GM04503 (cell line): Measurements from ENCODE around the gene ZNF576.
"Not testable (repeated sequence)": the region's sequence is repeated elsewhere in the genome, so short reads cannot be mapped to it uniquely, and the experiment has no call there.

ENCODE experiments used
- DNase-seq: peaks from one replicate; pipeline ENCODE4 v3.0.0-alpha.2; 2012; ENCODE audit warnings: low read depth

The ZNF576 gene

DNA sequence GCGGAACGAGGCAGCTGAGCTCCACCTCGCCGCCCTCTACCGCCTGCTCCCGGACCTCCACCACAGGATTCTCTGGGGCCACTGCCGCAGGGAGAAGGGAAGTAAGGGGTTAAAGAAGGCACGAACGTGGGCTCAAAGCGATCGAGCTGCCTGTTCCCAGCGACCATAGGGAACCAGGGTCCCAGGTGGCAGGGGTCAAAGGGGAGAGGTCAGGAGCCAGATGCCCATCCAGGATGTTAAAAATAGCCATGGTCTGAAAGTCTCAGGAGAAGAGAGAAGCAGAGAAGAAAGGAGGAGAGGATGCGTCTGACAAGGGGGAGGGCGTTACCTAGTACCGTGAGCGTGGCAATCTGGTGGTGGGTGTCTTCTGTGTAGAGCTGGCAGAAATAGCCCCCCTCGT, 30.4 kb downstream of the ZNF576 start:
- no peak for DNase-seq

DNA sequence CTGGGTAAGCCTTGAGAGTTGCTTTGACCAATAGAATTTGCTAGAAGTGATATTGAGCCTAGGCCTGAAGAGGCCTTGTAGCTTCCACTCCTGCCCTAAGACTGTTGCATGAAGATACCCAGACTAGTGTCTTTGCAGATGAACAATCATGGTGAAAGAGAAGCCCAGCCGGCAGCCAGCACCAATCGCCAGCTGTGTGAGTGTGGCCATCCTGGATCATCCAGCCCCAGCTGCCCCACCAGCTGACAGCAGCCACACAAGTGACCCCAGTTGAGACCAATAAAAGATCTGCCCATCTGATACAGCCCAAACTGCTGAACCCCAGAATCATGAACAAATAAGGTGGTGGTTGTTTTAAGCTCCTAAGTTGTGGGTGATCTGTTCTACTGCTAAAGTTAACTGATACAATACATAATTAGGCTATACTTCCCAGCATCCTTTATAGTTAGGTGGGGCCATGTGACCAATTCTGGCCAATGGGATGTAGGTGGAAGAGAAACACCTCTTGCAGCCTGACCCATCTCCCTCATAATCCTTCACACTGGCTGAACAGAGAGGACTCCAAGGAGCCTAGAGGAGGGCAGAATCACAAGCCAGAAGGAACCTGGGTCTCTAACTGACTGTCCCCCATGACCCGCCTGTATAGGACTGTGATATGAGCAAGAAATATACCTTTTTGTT, 32.4 kb downstream of the ZNF576 start:
- DNase-seq: no peak

DNA sequence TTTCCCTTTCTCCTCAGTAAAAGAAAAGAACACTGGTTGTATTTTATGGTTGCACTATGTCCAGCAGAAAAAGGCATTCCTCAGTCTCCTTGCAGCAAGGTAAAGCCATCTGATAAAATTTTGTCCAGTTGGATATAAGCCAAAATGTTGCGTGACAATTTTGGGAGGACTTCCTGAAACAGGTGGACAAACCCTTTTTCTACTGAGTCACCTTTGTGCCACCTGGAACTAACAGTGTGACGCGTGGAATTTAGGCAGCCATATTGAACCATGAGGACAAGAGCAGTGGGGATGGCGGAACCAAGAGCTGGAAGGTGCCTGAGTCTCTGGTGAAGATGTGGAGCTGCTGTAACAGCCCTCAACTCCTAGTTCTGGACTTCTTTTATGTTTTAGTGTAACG, 35.1 kb downstream of the ZNF576 start:
- DNase-seq: no peak

DNA sequence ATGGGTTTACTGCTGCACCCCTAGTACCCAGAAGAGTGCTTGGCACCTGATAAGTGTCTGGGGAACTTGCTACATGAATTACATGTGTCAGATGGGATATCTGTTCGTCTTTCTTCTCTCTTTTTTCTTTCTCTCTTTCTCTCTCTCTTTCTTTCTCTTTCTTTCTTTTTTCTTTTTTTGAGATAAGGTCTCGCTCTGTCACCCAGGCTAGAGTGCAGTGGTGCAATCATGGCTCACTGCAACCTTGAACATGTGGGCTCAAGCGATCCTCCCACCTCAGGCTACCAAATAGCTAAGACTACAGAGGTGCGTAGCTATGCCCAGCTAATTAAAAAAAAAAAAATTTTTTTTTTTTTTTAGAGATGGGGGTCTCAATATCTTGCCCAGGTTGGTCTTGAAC, 37.1 kb downstream of the ZNF576 start:
- DNase-seq: no peak

DNA sequence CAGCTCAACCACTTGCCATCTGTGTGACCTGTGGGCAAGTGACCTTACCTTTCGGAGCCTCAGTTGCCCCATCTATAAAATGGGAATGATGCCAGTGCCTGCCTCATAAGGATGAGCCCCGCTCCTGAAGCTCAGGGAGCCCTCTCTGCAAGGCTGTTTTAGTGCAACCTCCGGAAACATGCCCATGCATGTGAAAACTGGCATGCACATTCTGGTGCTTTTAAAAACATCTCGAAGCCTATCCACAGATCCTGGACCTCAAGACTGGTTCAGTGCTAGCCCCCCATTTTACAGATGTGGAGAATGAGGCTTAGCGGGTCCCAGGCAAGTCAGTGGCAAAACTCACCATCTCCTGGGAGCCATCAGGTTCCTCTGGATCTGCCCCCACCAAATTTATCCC, 37.7 kb downstream of the ZNF576 start:
- DNase-seq: no peak

DNA sequence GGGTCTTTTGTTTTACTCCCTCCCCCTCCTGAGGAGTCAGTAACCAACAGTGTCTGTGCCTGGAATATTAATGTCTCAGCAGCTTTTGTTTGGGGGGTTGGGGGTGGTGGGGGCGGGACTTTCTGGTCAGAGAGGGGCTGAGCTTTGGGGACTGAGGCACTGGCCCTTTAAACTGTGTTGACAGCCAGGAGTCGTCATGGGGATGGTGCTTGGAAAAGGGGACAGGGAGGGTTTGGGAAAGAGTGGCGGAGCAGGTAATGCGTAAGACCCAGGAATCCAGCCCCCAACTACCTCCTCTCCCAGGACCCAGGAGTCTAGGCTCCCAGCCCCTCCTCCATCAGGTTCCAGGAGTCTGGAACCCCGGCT, 38.1 kb downstream of the ZNF576 start:
- DNase-seq: no peak

DNA sequence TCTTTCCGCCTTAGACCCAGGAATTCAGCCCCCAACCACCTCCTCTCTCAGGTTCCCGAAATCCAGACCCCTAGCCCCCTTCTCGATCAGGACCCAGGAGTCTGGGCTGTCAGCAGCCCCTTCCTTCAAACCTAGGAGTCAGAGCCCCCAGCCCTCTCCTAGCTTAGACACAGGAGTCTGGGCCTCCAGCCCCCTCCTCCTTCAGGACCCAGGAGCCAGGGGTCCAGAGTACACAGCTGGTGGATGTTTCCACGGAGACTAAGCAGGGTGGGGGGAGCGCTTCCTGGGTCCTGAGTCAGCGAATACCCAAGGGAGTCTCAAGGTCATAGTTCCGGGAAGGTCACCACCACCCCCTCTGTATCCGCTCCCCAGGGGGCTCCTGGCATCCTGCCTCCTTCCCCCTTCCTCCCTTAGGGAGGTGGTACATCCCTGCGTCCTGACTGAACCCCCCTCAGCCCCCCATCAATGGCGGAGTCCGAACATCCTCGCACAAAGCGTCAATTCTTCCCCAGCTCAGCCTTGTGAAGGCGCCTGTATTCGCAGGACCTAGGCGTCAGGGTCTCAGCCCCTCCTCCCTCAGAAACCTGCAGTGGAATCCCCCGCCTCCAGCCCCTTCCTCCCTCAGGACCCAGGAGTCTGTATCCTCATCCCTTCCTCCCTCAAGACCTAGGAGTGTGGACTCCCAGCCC, 38.6 kb downstream of the ZNF576 start:
- no peak for DNase-seq

DNA sequence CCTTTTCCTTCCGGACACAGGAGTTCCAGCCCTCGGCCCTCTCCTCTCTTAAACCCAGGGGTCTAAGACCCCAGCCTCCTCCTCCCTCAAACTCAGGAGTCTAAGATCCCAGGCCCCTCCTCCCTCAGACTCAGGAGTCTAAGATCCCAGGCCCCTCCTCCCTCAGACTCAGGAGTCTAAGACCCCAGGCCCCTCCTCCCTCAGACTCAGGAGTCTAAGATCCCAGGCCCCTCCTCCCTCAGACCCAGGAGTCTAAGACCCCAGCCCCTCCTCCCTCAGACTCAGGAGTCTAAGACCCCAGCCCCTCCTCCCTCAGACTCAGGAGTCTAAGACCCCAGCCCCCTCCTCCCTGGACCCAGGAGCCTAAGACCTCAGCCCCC, 39.2 kb downstream of the ZNF576 start:
- not testable (repeated sequence) for DNase-seq

DNA sequence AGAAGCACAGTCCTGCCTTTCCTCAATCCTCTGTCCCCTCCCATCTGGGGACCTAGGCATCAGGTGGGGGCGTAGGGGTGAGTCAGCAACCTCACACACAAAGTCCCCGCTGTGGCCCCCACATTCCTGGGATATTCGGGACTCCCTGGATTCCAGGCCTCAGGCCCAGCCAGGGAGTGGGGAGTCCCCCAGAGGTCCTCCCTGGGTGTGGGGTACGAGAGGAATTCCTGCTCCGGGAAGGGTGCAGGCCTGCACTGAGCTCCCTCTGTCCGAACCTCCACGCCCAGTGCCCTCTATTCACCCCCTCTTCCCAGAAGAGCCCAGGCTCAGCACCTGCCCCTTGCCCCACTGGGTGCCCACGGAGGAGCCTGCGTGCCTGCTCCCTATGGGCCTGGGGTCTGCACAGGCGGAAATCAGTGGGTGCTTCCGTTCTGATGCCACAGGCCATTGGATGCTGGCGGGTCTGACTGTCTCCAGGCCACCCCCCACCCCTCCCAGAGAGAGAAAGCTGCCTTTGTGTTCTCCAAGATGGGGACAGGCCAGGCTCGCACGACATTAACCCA, 39.8 kb downstream of the ZNF576 start:
- no peak for DNase-seq

DNA sequence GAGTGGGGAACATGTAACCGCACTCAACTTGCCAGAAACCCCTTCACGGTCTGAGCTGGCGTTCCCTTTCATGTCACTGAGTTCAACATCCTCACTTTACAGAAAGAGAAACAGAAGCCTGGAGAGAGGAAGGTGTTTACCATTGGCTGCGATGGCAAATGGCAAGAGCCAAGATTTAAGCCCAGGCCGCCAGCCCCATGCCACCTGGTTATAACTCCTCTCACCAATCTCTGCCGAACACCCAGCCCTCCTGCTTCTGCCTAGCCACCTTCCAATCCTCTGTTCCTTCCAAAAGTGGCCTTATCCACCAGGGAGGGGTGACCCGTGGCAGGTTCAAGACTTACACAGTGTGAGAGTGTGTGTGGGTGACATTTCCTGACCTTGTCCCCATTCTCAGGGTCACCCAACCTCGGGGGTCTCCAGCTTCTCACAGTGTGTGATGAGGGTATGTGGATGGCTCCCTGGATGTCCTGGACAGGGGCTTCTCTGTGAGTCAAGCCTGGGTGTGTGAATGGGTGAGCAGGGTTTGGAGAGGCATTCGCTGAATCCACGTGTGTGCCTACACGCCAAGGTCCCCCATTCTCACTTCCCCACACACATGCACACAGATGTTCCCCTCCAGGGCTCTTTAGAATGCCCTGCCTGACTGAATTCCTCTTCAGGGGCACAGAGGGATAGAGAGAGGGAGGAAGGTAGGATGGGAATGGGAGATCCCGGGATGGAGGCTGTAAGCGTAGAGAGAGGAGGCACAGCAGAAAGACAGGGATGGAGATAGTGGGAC, 42.0 kb downstream of the ZNF576 start:
- no peak for DNase-seq

DNA sequence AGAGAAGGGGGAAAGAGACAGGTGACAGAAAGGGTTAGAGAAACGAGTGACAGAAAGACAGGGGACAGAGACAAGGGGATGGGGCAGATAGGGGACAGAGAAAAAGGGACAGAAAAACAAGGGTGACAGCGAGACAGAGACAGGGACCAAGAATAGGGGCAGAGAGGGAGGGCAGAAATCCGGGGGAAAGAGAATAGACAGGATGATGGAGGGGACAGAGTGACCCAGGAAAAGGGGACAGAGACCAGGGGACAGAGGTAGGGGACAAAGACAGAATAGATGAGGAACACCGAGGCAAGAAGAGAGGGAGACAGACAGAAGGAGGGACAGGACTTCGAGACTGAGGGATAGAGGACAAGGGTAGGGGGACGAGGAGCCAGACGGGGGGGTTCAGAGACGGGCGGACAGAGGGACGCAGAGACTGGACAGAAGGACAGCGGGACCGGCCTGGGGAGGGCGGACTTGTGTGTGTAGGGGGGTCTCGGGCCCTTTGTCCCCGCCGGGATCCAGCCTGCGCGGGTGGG, 42.7 kb downstream of the ZNF576 start:
- DNase-seq: no peak

DNA sequence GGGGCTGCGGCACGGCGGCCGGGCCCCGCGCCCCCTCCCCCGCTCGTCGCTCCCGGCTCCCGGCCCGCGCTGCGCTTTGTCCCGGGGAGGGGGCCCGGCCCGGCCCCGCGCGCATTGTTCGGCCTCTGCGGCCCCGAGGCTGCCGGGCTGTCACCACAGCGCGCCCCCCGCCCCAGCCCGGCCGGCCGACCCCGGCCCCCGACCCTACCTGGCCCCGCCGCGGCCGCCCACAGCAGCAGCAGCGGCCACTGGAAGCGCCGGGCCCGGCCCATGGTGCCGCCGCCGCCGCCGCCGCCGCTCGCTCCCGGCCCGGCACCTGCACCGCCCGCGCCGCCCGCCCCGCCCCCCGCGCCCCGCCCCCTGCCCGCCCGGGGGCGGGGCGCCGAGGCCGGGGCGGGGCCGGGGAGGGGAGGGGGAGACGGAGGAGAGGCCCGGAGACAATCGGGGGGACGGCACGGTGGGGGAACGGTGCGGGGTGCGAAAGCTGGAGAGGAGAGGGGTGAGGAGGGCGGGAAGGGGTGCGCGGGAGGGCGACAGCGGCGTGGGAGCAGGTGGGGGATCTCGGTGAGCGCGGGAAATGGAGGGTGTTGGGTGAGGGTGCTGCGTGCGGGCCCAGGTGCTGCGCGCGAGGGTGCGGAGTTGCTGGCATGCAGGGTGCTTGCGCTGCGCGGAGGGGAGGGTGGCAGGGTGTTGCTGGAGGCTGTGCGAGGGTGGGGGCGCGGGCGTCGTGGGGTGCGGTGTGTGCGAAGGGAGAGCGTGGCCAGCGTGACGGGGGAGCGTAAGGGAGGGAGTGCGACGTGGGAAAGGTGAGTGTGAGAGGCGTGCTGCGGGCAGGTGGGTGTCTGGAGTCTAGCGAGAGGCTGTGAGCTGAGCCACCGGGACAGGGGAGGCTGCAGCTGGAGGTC, 43.4 kb downstream of the ZNF576 start, which contains the start of gene CADM4:
CADM4 (minus strand) TSS at position 332 of the 905 bp plus-strand sequence; CDS start at position 272, 60 bp downstream.
- DNase-seq: no peak

DNA sequence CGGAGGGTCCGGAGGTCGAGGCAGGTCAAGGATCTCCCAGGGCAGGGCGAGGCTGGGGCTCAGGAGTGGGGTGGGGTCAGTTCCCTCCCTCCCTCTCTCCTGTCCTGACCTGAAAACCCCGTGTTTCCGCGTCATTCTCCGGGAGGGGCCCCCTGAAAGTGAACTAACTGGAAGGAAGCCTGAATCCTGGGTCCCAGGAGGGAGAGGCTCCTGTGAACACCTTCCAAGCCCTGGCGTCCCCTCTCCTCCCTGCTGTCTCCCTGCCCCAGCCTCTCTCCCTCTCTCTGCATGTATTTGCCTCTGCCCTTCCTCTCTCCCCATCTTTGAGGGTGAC, 44.0 kb downstream of the ZNF576 start:
- DNase-seq: no peak

DNA sequence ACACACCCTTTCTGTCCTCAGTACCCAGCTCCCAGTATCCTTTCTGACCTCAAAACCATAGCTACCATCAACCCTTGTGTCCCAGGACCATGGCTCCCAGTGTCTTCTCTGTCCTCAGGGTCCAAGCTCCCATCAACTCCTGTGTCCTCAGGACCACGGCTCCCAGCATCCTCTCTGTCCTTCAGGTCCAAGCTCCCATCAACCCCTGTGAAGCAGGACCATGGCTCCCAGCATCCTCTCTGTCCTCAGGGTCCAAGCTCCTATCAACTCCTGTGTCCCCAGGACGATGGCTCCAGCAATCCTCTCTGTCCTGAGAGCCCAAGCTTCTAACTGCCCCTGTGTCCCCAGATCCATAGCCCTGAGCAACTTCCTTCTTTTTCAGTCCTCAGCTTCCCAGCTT, 44.9 kb downstream of the ZNF576 start:
- no peak for DNase-seq

DNA sequence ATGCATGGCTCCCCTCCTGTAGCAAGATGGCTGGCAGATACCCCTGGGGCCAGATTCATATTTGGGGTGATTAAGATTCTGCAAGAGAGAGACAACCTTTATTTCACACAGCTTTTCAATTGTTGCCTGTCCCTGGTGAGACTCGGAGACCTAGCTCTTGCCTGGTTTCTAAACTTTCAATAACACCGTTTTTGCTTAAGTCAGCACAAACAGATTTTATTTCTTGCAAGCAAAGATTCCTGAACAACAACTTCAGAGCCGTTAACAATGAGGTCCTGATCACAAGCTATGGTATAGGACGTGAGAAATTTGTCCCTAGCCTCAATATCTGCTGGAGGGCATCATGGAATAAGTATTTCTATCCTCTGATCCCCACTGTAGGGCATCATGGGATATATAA, 46.1 kb downstream of the ZNF576 start:
- DNase-seq: no peak

DNA sequence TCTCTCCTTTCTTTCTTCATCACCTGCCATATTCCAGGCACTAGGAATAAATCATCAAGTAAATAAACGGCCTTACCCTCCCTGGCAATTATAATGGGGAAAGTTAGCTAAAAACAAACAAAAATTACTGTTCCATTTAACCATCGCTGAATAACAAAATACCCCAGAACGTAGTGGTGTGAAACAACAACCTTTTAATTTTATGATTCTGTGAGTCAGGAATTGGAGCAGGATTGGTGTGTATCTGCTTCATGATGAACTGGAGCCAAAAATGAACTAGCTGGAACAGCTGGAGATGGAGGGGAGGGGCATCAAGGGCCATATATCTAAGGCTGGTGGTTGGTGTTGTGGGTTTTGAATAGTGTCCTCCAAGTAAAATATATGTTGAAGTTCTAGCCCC, 46.9 kb downstream of the ZNF576 start:
- DNase-seq: no peak

DNA sequence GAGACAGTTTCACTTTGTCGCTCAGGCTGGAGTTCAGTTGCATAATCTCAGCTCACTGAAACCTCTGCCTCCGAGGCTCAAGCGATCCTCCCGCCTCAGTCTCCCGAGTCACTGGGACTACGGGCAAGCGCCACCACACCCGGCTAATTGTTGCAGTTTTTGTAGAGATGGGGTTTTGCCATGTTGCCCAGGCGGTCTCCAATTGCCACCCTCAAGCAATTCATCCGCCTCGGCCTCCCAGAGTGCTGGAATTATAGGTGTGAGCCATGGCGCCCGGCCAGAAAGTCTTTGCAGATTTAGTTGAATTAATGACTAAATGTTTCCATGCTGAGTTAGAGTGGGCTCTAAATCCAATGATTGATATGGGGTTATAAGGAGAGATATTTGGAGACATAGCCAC, 47.8 kb downstream of the ZNF576 start:
- no peak for DNase-seq

DNA sequence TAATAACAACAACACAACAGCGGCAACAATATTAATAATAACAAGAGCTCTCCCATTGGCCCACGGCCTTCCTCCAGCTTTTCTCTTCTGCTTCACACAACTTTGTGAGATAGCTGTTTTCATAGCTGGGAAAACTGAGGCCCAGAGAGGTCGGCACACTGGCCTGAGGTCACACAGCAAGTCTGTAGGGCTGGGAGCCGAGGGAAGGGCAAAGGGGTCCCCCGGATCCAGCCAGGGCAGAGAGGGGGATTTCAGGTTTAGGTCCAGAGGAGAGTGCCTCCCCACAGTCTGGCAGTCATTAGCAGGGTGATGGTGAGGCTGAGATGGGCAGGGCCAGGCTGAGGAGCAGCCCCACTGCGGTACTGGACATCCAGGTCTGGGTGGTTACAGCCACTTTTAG, 52.2 kb downstream of the ZNF576 start:
- DNase-seq: no peak

DNA sequence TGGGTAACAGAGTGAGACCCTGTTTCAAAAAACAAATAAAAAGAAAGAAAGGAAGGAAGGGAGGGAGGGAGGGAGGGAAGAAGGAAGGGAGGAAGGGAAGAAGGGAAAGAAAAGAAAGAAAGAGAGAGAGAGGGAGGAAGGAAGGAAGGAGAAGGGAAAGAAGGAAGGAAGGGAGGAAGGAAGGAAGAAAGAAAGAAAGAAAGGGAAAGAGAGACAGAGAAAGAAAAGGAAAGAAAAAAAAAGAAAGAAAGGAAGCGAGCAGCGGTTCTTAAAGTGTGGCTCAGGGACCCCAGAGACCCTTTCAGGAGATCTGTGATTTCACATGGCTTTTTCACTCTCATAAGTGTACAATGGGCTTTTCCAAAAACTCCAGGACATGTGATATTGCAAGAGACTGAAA, 53.1 kb downstream of the ZNF576 start:
- no peak for DNase-seq

DNA sequence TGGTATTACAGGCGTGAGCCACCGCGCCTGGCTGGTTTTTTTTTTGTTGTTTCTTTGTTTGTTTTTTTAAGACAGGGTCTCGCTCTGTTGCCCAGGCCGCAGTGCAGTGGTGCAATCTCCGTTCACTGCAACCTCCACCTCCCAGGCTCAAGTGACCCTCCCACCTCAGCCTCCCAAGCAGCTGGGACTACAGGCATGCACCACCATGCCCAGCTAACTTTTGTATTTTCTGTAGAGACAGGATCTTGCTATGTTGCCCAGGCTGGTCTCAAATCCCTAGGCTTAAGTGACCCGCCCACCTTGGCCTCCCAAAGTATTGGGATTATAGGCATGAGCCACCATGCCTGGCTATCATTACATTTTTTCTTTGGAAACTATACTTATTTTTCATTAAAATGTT, 53.9 kb downstream of the ZNF576 start:
- not testable (repeated sequence) for DNase-seq
